GM12874 (cell line): ENCODE measurements around the gene RPUSD1.

Source experiments
- CTCF ChIP-seq: IDR thresholded peaks from 2 replicates; pipeline ENCODE4 v1.5.1; 2011; ENCODE audit warnings: low read depth, mild to moderate bottlenecking, control low read depth, low read length, moderate library complexity; ENCODE audit not compliant: insufficient read depth

RPUSD1 gene

GRCh38 chr16:789191-789850 lies 1.1 kb upstream of the RPUSD1 start:
- no peak for TF ChIP-seq CTCF

GRCh38 chr16:788399-789126 lies 382 bp upstream of the RPUSD1 start, which contains the start of gene CHTF18:
CHTF18 (plus strand) TSS chr16:788620; CDS start chr16:788685, 65 bp downstream.
- TF ChIP-seq CTCF: no peak

- TF ChIP-seq CTCF: no peak
Measured at GRCh38 chr16:787321-787966, 737 bp downstream of the RPUSD1 start.

DNA sequence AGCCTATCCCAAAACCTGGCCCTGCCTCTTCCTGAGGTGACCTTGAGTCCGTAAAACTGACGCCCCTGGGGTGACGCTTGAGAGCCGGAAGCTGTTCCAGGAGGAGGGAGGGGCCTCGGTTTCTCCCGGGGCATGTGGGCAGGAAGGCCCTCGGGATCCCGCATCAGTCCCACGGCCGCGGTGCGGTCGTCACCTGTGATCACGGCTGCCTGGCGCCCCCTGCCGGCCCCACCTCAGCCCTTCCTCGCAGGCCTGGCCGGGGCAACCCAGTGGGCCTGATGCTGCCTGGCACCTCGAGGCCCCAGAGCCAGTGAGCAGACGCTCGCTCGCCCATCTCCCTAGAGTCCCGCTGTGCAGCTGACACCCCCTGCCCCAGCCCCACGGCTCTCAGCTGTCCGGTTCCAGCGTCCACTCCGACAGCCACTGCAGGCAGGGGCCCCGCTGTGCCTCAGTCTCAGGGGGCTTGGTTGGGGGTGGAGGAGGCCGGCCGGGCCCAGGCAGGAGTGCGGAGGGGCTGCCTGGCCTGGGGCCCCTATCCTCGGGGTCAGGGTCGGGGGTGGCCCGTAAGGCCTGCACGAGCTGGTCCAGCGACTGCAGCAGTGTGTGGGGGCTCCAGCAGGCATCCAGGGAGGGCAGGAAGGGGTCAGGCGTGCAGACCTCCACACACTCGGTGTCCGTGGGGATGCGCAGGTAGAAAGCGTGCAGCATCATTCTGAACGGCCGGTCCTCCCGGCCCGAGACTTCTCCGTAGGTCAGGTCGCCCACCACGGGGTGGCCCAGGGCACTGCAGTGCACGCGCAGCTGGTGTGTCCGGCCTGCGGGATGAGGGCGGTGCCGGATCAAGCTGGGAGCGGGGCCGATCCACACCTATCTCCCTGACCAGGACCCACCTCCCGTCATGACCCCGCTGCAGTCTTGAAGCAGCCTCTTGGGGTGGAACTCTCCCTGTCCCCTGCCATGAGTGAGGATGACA lies 2.3 kb downstream of the RPUSD1 start:
- TF ChIP-seq CTCF: peak; percentile 90

DNA sequence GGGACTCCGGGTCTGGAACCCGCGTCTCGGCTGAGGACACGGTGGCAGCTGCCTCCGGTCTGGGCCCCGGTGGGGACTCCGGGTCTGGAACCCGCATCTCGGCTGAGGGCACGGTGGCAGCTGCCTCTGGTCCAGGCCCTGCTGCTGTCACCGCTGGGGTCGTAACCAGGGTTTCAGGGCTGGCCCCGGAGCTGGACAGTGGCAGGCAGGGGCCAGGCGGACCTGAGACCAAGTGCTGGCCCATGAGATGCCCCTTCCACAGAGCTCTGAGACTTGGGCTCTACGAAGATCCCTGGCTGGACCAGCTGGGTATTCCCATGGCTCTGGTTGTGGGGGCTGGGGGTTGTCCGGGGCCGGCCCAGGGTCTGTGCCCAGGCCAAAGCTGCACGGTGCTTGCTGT lies 3.8 kb downstream of the RPUSD1 start:
- TF ChIP-seq CTCF: no peak

DNA sequence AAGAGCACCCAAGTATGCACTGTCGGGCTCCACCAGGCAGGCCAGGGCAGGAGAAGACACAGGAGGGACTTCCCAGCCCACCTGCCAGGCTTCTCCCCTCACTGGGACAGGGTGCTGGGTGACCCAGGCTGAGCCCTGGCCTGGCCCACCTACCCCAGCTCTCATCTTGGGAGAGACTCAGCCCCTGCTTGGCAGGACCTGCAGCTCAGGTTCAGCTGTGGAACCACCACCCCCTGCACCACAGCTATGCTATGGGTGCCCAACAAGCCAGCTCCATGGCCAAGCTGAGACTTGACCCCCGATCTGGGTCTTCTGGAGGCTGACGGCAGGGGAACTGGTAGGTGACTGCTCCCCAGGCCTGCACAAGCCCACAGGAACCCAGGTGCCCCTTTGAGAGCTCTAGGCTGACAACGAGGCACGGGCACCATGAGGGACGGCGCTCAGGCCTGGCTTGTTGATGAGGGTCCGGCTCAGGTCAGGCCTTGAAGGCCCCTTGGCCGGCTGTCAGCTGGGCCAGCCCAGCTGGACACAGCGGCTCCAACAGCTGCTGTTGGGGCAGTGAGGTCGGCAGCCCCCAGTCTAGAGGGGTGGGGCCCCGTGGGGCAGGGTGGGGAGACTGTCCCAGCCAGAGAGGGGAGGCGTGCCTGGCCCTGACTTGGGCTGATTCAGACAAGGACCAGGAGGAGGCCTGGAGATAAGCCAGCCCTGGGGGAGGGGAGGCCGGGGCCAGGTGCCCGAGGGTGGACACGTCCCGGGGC lies 4.6 kb downstream of the RPUSD1 start:
- TF ChIP-seq CTCF: no peak
